ENCODE data around the gene SDR42E2.

DNA sequence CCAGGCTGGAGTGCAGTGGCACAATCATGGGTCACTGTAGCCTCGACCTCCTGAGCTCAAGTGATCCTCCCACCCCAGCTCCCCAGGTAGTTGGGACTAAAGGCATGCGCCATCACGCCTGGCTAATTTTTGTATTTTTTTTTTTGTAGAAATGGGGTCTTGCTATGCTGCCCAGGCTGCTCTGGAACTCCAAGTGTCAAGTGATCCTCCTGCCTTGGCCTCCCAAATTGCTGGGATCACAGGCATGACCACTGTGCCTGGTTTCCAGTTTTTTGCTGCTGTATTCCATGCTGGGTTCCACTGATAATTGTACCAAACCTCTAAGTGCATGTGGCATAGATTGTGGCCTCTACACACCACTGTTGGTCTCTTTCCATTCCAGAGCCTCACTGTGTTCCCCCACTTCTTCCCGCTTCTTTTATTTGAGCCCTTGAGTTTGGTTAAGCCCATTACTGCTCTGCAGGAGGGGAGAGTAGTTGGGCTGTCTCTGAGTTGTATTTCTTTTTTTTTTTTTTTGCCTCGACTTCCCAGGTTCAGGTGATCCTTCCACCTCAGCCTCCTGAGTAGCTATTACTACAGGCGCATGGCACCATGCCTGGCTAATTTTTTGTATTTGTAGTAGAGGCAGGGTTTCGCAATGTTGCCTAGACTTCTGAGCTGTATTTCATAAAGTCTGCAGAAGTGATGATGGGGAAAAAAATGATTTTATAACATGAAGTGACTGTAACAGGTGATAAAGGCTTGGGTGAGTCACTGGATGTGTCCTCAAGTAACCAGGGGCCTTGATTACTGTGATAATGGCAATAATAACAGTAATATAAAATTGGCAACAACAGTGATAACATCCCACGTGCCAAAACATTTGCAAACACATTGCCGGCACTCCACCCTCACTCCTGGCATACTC lies 73.8 kb downstream of the SDR42E2 start:
- TF ChIP-seq TAF1 (IDR thresholded peaks at IDR 0.05; ENCODE audit: low read depth, low read length): no peak
- no peak for TF ChIP-seq POLR2AphosphoS5 (IDR thresholded peaks at IDR 0.05; ENCODE audit: low read depth, low read length)
- no peak for TF ChIP-seq POLR2A (IDR thresholded peaks at IDR 0.05; ENCODE audit: low read depth, low read length)
